GM23338 (cell line): ENCODE data around the gene BRI3. TPM values are rescaled to one million over a fixed set of nuclear protein-coding genes. Genes with fewer than 3 reads are reported as not detected.

Experiments used
- EZH2 ChIP-seq: fragments of 200-600 bp; sonication (generic); IDR thresholded peaks from one replicate; pipeline ENCODE4 v1.8.0; 2017; ENCODE audit warnings: antibody characterized with exemption, mild to moderate bottlenecking, low read depth; ENCODE audit not compliant: unreplicated experiment
- NANOG ChIP-seq: IDR thresholded peaks from 2 replicates; pipeline ENCODE4 v1.6.1; 2016; ENCODE audit warnings: antibody characterized with exemption, borderline replicate concordance
- POLR2AphosphoS5 ChIP-seq: IDR thresholded peaks from 2 replicates; pipeline ENCODE4 v1.6.1; 2016; ENCODE audit warnings: antibody characterized with exemption, low read depth
- REST ChIP-seq: IDR thresholded peaks from one replicate; pipeline ENCODE4 v1.6.1; 2018; ENCODE audit warnings: antibody characterized with exemption; ENCODE audit not compliant: unreplicated experiment
- STAT1 ChIP-seq: IDR thresholded peaks from one replicate; pipeline ENCODE4 v1.6.1; 2016; ENCODE audit warnings: antibody characterized with exemption; ENCODE audit not compliant: unreplicated experiment
- ZNF331 ChIP-seq: fragments of 250-450 bp; sonication (Bioruptor Pico); IDR thresholded peaks from 2 replicates; pipeline ENCODE4 v1.5.0; 2020; ENCODE audit warnings: low read depth, mild to moderate bottlenecking, moderate library complexity
- ZNF462 ChIP-seq: fragments of 250-450 bp; sonication (Bioruptor Pico); IDR thresholded peaks from 2 replicates; pipeline ENCODE4 v1.5.0; 2020; ENCODE audit warnings: mild to moderate bottlenecking, moderate library complexity
- polyA plus RNA-seq: library from polyadenylated mRNA; unstranded; fragments of >200 nt; fragmentation: Nextera tagmentation; extraction: Ambion mirVana; gene quantifications from 2 replicates; pipeline ENCODE4 v1.2.1, GENCODE V29; 2016
- total RNA-seq: library from RNA; depleted of rRNA; stranded (reverse); fragments of >200 nt; shearing (Covaris generic); gene quantifications from 2 replicates; pipeline ENCODE4 v1.2.3, GENCODE V29; 2014

The BRI3 gene
- total and polyA plus RNA-seq, 2 experiments from 2014 or later: 21.7 to 66.1 TPM

- no peak for TF ChIP-seq ZNF462
- no peak for TF ChIP-seq ZNF331
- TF ChIP-seq REST: no peak
- no peak for TF ChIP-seq POLR2AphosphoS5
- TF ChIP-seq EZH2: no peak
- no peak for TF ChIP-seq NANOG
- TF ChIP-seq STAT1: no peak
Observed at GRCh38 chr7:98286093-98286539, 4.6 kb downstream of the BRI3 start (continued).
